Fibroblast of gingiva (primary cell): ENCODE data around the gene KRI1.
A peak's percentile ranks its signal among the peaks of the same experiment; 100 is the strongest.
"Not testable (repeated sequence)": the region's sequence is repeated elsewhere in the genome, so short reads cannot be mapped to it uniquely, and the experiment has no call there.

Experiments
- DNase-seq: peaks from one replicate; pipeline ENCODE4 v3.0.0-alpha.2; 2011; ENCODE audit warnings: low read depth

The KRI1 gene

GRCh38 chr19:10549733-10550132, 16.1 kb downstream of the KRI1 start:
- no peak for DNase-seq

- DNase-seq = no peak
These were observed 17.0 kb downstream of the KRI1 start for GRCh38 chr19:10548746-10549276.

- DNase-seq = no peak
These were observed 19.0 kb downstream of the KRI1 start for GRCh38 chr19:10546817-10547216.

GRCh38 chr19:10544753-10545251, 21.0 kb downstream of the KRI1 start:
- DNase-seq = no peak

- no peak for DNase-seq
These were observed 21.5 kb downstream of the KRI1 start for GRCh38 chr19:10544242-10544752.

GRCh38 chr19:10543420-10544241, 22.2 kb downstream of the KRI1 start, which contains the start of gene ATG4D:
Gene ATG4D, plus strand, starts transcription at chr19:10543904. Its CDS starts 187 bp downstream, at chr19:10544091.
- DNase-seq = peak; percentile 54

- no peak for DNase-seq
These were observed 22.8 kb downstream of the KRI1 start for GRCh38 chr19:10543059-10543419.

- DNase-seq = not testable (repeated sequence)
These were observed 26.8 kb downstream of the KRI1 start for GRCh38 chr19:10539016-10539415.

GRCh38 chr19:10538204-10538983, 27.4 kb downstream of the KRI1 start:
- no peak for DNase-seq

GRCh38 chr19:10537668-10538067, 28.1 kb downstream of the KRI1 start:
- DNase-seq = no peak

GRCh38 chr19:10535613-10536012, 30.2 kb downstream of the KRI1 start:
- no peak for DNase-seq

GRCh38 chr19:10533646-10534386, 32.0 kb downstream of the KRI1 start:
- peak; percentile 36 for DNase-seq

GRCh38 chr19:10532457-10532856, 33.4 kb downstream of the KRI1 start:
- DNase-seq = no peak

- DNase-seq = not testable (repeated sequence)
These were observed 38.9 kb downstream of the KRI1 start for GRCh38 chr19:10526887-10527286.

GRCh38 chr19:10525636-10526035, 40.2 kb downstream of the KRI1 start:
- no peak for DNase-seq

GRCh38 chr19:10523135-10523636, 42.6 kb downstream of the KRI1 start:
- no peak for DNase-seq

GRCh38 chr19:10521461-10522171, 44.2 kb downstream of the KRI1 start:
- DNase-seq = no peak

GRCh38 chr19:10520652-10521318, 45.0 kb downstream of the KRI1 start:
- DNase-seq = no peak

GRCh38 chr19:10519421-10519820, 46.4 kb downstream of the KRI1 start:
- no peak for DNase-seq
